Fibroblast of lung (primary cell): ENCODE results near the gene MSI2. TPM values are rescaled to one million over a fixed set of nuclear protein-coding genes. Genes with fewer than 3 reads are reported as not detected.

Experiments used
- DNase-seq, 2 donors: peaks; one replicate each; pipeline versions ENCODE4 v3.0.0 to v3.0.0-alpha.2; 2010; ENCODE audit warnings: low read depth in 2 of 2
- H2AFZ ChIP-seq: 2 replicates; pipeline ENCODE4 v1.5.1; 2012; ENCODE audit warnings: low read length, control low read depth, inconsistent platforms
- H3K27ac ChIP-seq: 2 replicates; pipeline ENCODE4 v1.5.1; 2011; ENCODE audit warnings: low read length, control low read depth; ENCODE audit not compliant: insufficient read depth
- H3K27me3 ChIP-seq: 2 replicates; pipeline ENCODE4 v1.5.1; 2011; ENCODE audit warnings: mild to moderate bottlenecking, low read length; ENCODE audit not compliant: control insufficient read depth, insufficient read depth
- H3K36me3 ChIP-seq: 2 replicates; pipeline ENCODE4 v1.5.1; 2011; ENCODE audit warnings: low read length; ENCODE audit not compliant: control insufficient read depth, insufficient read depth
- H3K4me1 ChIP-seq: 2 replicates; pipeline ENCODE4 v1.5.1; 2011; ENCODE audit warnings: low read length; ENCODE audit not compliant: control insufficient read depth, insufficient read depth; ENCODE audit errors: extremely low read depth
- H3K4me2 ChIP-seq: 2 replicates; pipeline ENCODE4 v1.5.1; 2011; ENCODE audit warnings: low read length, control low read depth; ENCODE audit not compliant: insufficient read depth; ENCODE audit errors: extremely low read depth
- H3K4me3 ChIP-seq, 4 experiments: fragments of 200-600 bp in 1 of 4; sonication (generic) in 1 of 4; replicated peaks in 1 of 4; 2 replicates each; pipeline ENCODE4 v1.5.1; 2011 to 2016; ENCODE audit warnings: low read length in 4 of 4, low read depth in 3 of 4, mild to moderate bottlenecking in 3 of 4, control low read depth in 2 of 4, inconsistent platforms in 1 of 4, mixed read lengths in 1 of 4; ENCODE audit not compliant: insufficient read depth in 1 of 4; ENCODE audit errors: control extremely low read depth in 1 of 4
- H3K79me2 ChIP-seq: 2 replicates; pipeline ENCODE4 v1.5.1; 2012; ENCODE audit warnings: mild to moderate bottlenecking, low read length, inconsistent platforms; ENCODE audit not compliant: control insufficient read depth, insufficient read depth
- H3K9ac ChIP-seq: 2 replicates; pipeline ENCODE4 v1.5.1; 2011; ENCODE audit warnings: mild to moderate bottlenecking, low read length, control low read depth; ENCODE audit not compliant: insufficient read depth
- H3K9me3 ChIP-seq: 2 replicates; pipeline ENCODE4 v1.5.1; 2012; ENCODE audit warnings: low read depth, low read length; ENCODE audit not compliant: control insufficient read depth, insufficient read depth
- H4K20me1 ChIP-seq: 2 replicates; pipeline ENCODE4 v1.5.1; 2011; ENCODE audit warnings: low read length; ENCODE audit not compliant: control insufficient read depth, insufficient read depth; ENCODE audit errors: extremely low read depth
- EZH2 ChIP-seq: IDR thresholded peaks from 2 replicates; pipeline ENCODE4 v1.5.1; 2012; ENCODE audit warnings: low read length, control low read depth, mild to moderate bottlenecking; ENCODE audit errors: missing control alignments
- polyA plus RNA-seq, 2 donors: library from polyadenylated mRNA; depleted of rRNA in 1 of 2; stranded (reverse) in 1 of 2; unstranded in 1 of 2; fragments of >200 nt; gene quantifications; 2 replicates each; pipeline ENCODE4 v1.2.1, GENCODE V29; 2011 to 2012; ENCODE audit warnings: missing spikeins in 1 of 2
- total RNA-seq: library from RNA; depleted of rRNA; stranded (reverse); fragments of >200 nt; gene quantifications from 2 replicates; pipeline ENCODE4 v1.2.1, GENCODE V29; 2014
- TF ChIP-seq, protein P1 (sequence below), 2 donors: IDR thresholded peaks in 1 of 2; conservative IDR thresholded peaks in 1 of 2; 1 replicate in 1 of 2; 2 replicates in 1 of 2; pipeline ENCODE4 v1.5.1; 2011 to 2012; ENCODE audit warnings: low read length in 2 of 2, control low read depth in 1 of 2, inconsistent platforms in 1 of 2, low read depth in 1 of 2, mild to moderate bottlenecking in 1 of 2

The MSI2 gene
- total and polyA plus RNA-seq, 2 donors (not counting 1 experiment from before 2014, with no cell fraction given) = 6.8 to 14.2 TPM

GRCh38 chr17:57225127-57225526, 31.2 kb upstream of the MSI2 start:
- Histone ChIP-seq H3K9me3 (no peaks in the 10 kb centered on the region), H3K4me2 (no peak overlapping the region), H3K4me3 (no peak overlapping the region), H3K4me1 (no peaks in the 10 kb centered on the region), H2AFZ (no peak overlapping the region), H3K36me3 (no peaks in the 10 kb centered on the region), H4K20me1 (no peaks in the 10 kb centered on the region), H3K27ac (no peak overlapping the region), H3K79me2 (no peaks in the 10 kb centered on the region), H3K27me3 (no peaks in the 10 kb centered on the region), H3K9ac (no peak overlapping the region)
- TF ChIP-seq, protein P1, sequence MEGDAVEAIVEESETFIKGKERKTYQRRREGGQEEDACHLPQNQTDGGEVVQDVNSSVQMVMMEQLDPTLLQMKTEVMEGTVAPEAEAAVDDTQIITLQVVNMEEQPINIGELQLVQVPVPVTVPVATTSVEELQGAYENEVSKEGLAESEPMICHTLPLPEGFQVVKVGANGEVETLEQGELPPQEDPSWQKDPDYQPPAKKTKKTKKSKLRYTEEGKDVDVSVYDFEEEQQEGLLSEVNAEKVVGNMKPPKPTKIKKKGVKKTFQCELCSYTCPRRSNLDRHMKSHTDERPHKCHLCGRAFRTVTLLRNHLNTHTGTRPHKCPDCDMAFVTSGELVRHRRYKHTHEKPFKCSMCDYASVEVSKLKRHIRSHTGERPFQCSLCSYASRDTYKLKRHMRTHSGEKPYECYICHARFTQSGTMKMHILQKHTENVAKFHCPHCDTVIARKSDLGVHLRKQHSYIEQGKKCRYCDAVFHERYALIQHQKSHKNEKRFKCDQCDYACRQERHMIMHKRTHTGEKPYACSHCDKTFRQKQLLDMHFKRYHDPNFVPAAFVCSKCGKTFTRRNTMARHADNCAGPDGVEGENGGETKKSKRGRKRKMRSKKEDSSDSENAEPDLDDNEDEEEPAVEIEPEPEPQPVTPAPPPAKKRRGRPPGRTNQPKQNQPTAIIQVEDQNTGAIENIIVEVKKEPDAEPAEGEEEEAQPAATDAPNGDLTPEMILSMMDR (conservative IDR thresholded peaks at IDR 0.05 in 1 of 2, IDR thresholded peaks at IDR 0.05 in 1 of 2; ENCODE audit: low read depth in 1 of 2, low read length in 2 of 2) = no peak
- TF ChIP-seq EZH2 = no peak
- DNase-seq = no peak

DNA sequence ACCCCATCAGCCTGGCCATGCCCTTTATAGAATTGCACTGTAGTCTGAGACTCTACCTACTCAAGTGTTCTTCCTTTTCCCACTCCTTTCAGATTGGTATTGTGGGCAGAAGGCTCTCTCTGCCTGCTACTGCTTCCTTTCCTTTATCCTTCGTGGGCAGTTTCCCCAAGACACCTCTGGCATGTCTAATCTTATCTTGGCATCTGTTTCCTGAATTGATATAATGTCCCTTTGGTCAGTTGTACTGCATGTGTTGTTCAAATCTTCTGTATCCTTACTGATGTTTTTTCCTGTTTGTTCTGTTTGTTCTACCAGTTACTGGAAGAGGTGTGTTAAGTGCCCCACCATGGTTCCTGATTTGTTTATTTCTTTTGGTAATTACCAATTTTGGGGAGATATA, 29.5 kb upstream of the MSI2 start:
- H2AFZ ChIP-seq = no peak overlapping the region
- no peaks in the 10 kb centered on the region for H3K79me2 ChIP-seq
- no peak overlapping the region for H3K4me2 ChIP-seq
- DNase-seq = no peak
- H3K4me3 ChIP-seq = no peak overlapping the region
- no peaks in the 10 kb centered on the region for H3K4me1 ChIP-seq
- no peaks in the 10 kb centered on the region for H3K36me3 ChIP-seq
- H3K27me3 ChIP-seq = no peaks in the 10 kb centered on the region
- no peaks in the 10 kb centered on the region for H3K9me3 ChIP-seq
- H3K27ac ChIP-seq = no peak overlapping the region
- H4K20me1 ChIP-seq = no peaks in the 10 kb centered on the region
- no peak overlapping the region for H3K9ac ChIP-seq
- TF ChIP-seq EZH2 = no peak
- TF ChIP-seq, protein P1 (conservative IDR thresholded peaks at IDR 0.05 in 1 of 2, IDR thresholded peaks at IDR 0.05 in 1 of 2; ENCODE audit: low read depth in 1 of 2, low read length in 2 of 2) = no peak

DNA sequence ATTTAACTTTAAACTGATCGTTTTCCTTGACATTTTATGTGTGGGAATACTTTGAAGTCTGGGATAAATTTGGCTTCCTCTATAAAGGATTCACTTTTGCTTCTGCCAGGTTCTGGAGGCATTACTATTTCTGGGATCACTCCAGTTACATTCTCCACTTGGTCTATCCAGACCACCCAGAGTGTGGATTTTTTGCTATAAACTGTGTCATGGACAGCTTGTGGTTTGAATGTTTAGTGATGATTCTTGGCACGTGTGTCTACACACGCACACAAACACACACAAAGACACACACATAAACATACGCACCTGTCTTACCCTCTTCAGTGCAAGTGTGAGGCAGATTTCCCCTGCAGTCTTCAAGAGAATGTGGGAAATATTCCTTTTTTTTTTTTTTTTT, 27.4 kb upstream of the MSI2 start:
- Histone ChIP-seq H3K27ac (no peak overlapping the region), H3K79me2 (no peaks in the 10 kb centered on the region), H3K4me2 (no peak overlapping the region), H3K27me3 (no peaks in the 10 kb centered on the region), H3K9me3 (no peaks in the 10 kb centered on the region), H3K4me1 (no peaks in the 10 kb centered on the region), H4K20me1 (no peaks in the 10 kb centered on the region), H2AFZ (no peak overlapping the region), H3K4me3 (no peak overlapping the region), H3K9ac (no peak overlapping the region), H3K36me3 (no peaks in the 10 kb centered on the region)
- TF ChIP-seq, protein P1 (conservative IDR thresholded peaks at IDR 0.05 in 1 of 2, IDR thresholded peaks at IDR 0.05 in 1 of 2; ENCODE audit: low read depth in 1 of 2, low read length in 2 of 2) = no peak
- DNase-seq = no peak
